GM15510 (cell line): ENCODE measurements around the gene DUS4L.

ENCODE experiments used
- POLR2A ChIP-seq: IDR thresholded peaks from 3 replicates; pipeline ENCODE4 v1.6.1; 2011; ENCODE audit warnings: borderline replicate concordance; ENCODE audit not compliant: insufficient read length; ENCODE audit errors: extremely low read depth

Gene DUS4L

DNA sequence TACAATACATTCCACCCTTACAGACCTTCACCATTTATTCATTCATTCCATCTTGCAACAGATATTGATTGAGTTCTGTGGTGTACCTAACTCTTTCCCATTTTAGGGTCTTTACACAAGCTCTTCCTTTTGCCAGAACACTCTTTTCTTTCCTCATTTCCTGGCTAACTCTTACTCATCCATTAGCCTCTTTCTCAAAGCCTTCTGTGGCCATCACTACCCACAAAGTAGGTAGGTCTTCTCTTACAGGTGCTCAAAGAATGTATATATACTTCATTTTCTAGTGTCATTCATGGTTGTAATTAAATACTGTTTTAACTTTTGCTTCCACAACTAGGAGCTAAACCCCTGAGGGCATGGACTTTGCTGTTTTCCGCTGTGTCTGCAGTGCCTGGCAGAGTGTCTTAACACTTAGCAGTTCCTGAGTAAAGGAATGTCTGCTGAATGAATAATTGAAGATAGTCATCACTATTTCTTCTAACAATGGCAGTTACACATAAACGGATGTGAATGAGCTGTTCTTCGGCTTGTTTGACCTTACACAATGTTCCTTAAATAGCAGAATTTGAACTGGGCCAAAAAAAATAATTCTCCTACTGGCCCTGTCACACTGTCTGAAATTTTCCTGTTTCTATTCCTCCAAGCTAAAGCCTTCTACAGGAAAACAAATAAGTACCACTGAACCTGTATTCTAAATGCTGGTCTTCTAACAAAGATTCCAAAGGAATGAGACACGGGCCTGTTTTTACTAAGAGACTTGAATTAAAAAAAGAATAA is 31.4 kb downstream of the DUS4L start:
- TF ChIP-seq POLR2A: no peak

DNA sequence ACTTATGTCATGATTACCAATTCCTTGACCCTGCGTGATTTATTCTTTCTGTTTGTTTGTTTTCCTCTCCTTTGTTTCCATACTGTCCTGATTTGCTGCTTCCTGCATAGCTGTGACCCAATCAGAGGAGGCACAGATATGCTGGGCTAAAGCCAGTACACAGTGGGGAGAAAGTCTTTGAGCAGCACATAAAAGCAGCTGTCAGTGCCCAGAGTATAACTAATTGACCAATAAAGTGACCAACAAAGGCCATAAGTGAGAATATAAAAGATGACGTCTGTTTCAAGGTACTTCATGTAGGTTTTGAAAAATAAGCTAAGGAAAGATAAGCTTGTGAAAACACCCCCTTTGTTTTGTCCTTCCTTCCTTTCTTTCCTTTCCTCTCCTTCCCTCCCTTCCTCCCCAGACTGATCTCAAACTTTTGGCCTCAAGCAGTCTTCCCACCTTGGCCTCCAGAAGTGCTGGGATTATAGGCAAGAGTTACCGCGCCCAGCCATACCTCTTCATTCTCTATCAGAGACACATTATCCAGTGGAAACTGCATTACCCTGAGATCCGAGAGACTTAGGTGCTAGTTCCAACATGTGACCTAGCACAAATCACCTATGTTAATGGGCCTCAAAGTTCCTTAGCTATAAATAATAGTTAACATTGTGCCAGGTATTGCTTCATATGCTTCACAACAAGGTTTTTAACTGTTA is 33.3 kb downstream of the DUS4L start:
- TF ChIP-seq POLR2A: no peak

DNA sequence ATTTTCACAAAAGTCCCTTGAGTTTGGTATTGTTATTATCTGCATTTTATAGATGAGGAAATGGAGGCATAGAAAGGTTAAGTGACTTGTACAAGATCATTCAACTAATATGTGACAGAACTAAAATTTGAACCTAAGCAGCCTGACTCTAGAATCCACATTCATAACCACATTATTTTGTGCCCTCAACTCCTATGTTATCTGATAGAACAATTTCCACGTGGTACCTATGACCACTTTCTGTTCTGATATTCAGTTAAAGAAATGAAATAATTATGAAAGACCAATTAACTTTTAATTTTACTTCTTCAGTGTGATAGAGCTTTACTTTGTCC is 33.8 kb downstream of the DUS4L start:
- TF ChIP-seq POLR2A: no peak

- TF ChIP-seq POLR2A: no peak
Observed at GRCh38 chr7:107597953-107598352, 34.2 kb downstream of the DUS4L start.

DNA sequence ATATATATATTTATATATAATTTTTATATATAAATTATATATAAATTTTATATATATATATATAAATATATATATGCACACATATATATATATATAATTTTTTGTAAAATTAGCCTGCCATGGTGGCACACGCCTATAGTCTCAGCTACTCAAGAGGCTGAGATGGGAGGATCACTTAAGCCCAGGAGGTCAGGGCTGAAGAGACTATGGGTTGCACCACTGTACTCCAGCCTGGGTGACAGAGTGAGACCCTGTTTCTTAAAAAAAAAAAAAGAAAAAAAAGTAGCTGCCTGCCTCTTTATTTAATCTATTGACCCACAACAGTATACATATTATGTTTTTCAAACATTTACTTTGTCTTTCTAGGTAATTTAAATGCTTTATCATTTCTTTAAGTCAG is 35.5 kb downstream of the DUS4L start:
- TF ChIP-seq POLR2A: no peak

- no peak for TF ChIP-seq POLR2A
Observed at GRCh38 chr7:107600816-107601215, 37.0 kb downstream of the DUS4L start.

DNA sequence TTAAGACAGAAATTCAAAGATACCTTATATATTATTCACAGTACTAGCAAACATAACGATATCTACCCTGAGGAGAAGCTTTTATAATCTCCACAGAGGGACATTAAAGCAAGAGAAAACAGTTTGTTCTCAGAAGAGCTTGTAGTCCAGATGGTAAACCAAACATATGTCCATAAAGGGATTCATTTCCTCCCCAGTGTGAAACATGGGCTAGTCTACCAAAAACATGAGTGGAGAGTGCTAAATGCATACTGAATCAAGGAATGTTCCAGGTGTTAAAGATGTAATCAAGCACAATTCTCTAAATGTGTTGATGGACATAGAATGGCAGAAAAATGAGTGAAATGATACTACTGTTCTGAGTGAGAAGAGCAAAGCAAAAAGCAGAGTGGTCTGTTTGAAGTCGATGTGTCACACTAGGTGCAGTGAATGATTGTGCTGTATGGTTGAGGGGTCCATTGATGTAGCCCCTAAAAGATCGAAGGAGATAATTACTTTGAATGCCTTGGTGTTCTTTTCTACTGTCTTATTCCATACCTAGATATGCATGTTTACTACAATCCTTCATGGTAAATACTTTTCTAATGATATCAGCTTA is 41.5 kb downstream of the DUS4L start:
- no peak for TF ChIP-seq POLR2A

GRCh38 chr7:107606303-107606702 is 42.5 kb downstream of the DUS4L start:
- TF ChIP-seq POLR2A: no peak

GRCh38 chr7:107609811-107610261 is 46.1 kb downstream of the DUS4L start:
- no peak for TF ChIP-seq POLR2A

GRCh38 chr7:107610323-107610722 is 46.6 kb downstream of the DUS4L start:
- no peak for TF ChIP-seq POLR2A

DNA sequence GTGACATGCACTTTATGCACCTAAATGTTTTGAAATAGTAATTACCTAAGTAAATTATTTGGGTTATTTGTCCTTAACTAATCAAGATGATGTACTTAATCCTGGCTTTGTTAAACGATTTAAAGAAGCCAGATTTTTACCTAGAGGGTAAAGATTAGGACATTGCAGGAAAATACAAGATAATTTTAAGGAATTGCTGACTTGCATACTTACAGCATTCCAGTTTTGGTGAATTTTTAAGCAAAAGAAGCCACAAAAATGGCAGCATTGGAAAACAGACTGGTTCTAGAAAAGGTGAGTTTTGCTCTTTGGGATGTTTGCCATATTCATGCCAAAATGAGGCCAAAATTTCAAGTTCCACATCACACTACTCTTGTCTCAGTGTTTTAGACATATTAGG is 49.7 kb downstream of the DUS4L start:
- no peak for TF ChIP-seq POLR2A

DNA sequence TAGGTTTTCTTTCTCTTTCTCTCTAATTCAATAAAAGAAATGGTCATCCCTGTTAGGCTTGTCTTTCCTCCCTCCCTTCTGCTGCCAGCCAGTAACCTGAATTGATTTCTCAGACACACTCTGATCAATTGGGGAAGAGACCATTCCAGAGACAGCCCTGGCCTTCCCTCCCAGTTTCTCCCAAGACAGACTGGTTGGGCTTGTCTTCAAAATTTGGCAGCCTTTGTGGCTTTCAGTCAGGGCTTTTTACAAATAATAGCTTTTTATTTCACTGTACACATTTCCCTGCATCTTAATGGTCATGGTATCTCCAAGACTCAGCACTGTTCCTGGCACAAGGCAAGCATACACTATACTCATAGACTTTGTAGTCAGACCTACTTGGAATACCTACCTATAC is 50.2 kb downstream of the DUS4L start:
- TF ChIP-seq POLR2A: no peak

DNA sequence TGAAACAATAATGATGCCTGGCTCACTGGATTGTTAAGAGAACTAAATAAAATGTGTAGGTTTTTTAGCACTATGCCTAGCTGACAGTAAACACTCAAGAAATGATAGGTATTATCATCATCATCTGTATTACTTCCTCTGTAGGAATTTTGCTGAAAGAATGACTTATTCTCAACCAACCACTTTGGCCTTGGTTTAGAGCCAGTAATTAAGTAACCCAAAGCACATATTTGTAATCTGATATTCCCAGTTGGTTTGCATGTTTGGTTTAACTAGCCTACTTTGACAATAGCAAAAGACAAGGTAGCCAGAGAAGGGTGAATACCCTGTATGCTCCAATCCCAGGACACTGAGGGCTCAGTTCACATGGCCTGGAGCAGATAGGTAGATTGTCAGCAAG is 50.7 kb downstream of the DUS4L start:
- TF ChIP-seq POLR2A: no peak

DNA sequence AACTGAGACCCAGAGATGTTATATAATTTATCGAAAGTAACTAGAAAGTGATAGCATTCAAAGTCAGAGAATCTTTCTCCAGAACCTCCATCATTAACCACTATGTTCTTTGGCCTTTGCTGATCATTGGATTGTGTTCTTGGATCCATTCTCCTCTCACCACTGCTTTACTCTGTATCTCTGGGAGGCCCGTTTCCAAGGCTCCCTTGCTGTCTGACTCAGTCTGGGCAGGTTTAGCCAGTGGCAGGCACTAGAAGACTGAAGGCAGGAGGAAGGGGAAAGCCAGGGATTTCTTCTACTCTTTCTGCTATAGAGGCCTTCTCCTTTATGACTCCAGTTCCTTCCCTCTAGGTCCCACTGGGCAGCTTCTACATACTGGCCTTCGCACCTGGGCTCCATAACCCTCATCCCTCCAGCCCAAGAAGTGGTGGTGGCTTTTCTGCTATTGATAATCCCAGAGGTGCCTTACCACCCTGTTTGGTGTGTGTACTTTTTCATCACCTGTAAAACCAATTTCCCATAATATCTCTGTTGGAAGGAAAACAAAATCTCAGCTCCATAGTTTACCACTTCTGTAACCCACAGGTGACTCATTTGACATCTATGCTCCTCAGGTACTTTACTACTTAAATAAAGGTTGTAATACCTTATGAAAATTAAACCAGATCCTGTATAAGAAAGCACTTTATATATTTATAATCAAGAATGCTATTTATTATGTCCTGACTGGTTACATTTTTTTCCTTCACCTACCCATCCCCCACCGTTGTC is 52.3 kb downstream of the DUS4L start:
- no peak for TF ChIP-seq POLR2A

GRCh38 chr7:107622429-107622828 is 58.7 kb downstream of the DUS4L start:
- TF ChIP-seq POLR2A: no peak
